AG04449 (cell line): Measurements from ENCODE around the gene LCN2.

ENCODE experiments used
- CTCF ChIA-PET: fragments of 350-600 bp; formaldehyde crosslinking; extraction: SDS; loops from one replicate; lab custom pipeline; 2021; ENCODE audit warnings: antibody characterized with exemption; lab: Yijun Ruan, JAX
- POLR2A ChIA-PET: fragments of 400-600, 350-600 bp; formaldehyde crosslinking; extraction: SDS; loops from one replicate; lab custom pipeline; 2020; ENCODE audit warnings: antibody characterized with exemption, inconsistent platforms; lab: Yijun Ruan, JAX
- DNase-seq: peaks from one replicate; pipeline ENCODE4 v3.0.0-alpha.2; 2010; ENCODE audit warnings: low read depth, low spot score
- H3K4me3 ChIP-seq: 2 replicates; pipeline ENCODE4 v1.5.1; 2011; ENCODE audit warnings: low read depth, mild to moderate bottlenecking, control low read depth, low read length
- TF ChIP-seq, protein P1 (sequence below): IDR thresholded peaks from one replicate; pipeline ENCODE4 v1.5.1; 2011; ENCODE audit warnings: mild to moderate bottlenecking, moderate library complexity, low read length, control low read depth, inconsistent platforms; ENCODE audit not compliant: insufficient read depth; ENCODE audit errors: missing control alignments

Gene LCN2

GRCh38 chr9:128146591-128147120 lies 2.6 kb upstream of the LCN2 start:
- no peak for DNase-seq
- no peak overlapping the region for H3K4me3 ChIP-seq
- ChIA-PET POLR2A (no interaction called here), CTCF (interaction anchor here (1.5 to 1.6 kb wide), 2 partner anchors 17 to 29 kb away, joined by 5 read pairs; no protein-coding TSS in a partner anchor)
- TF ChIP-seq, protein P1, sequence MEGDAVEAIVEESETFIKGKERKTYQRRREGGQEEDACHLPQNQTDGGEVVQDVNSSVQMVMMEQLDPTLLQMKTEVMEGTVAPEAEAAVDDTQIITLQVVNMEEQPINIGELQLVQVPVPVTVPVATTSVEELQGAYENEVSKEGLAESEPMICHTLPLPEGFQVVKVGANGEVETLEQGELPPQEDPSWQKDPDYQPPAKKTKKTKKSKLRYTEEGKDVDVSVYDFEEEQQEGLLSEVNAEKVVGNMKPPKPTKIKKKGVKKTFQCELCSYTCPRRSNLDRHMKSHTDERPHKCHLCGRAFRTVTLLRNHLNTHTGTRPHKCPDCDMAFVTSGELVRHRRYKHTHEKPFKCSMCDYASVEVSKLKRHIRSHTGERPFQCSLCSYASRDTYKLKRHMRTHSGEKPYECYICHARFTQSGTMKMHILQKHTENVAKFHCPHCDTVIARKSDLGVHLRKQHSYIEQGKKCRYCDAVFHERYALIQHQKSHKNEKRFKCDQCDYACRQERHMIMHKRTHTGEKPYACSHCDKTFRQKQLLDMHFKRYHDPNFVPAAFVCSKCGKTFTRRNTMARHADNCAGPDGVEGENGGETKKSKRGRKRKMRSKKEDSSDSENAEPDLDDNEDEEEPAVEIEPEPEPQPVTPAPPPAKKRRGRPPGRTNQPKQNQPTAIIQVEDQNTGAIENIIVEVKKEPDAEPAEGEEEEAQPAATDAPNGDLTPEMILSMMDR: no peak

DNA sequence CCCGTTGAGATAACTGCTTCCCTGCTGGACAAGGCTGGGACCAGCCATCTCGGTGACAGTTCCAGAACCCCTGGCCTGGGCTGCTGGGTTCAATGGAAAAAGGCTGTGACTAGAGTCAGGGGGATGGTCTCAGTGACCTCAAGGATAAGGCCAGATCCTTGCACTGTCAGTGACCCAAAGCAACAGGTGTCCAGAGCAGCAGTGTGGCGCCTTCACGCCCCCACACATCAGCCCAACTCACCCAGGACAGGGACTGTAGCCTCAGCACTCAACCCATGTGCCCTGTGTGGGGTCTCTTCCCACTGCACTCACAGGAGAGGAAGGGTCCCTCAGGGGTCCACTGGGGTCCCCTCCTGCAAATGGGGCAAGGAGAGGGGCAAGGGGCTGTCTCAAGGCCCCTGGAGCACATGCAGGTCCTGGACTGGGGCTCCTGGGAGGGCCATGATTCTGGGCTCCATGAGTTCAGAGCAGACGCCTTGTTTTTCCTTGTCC lies 698 bp upstream of the LCN2 start:
- ChIA-PET POLR2A (no interaction called here), CTCF (interaction anchor here (1.1 kb wide), 1 partner anchor 31 kb away, joined by 4 read pairs; no protein-coding TSS in a partner anchor)
- H3K4me3 ChIP-seq: no peak overlapping the region
- TF ChIP-seq, protein P1: no peak
- no peak for DNase-seq

DNA sequence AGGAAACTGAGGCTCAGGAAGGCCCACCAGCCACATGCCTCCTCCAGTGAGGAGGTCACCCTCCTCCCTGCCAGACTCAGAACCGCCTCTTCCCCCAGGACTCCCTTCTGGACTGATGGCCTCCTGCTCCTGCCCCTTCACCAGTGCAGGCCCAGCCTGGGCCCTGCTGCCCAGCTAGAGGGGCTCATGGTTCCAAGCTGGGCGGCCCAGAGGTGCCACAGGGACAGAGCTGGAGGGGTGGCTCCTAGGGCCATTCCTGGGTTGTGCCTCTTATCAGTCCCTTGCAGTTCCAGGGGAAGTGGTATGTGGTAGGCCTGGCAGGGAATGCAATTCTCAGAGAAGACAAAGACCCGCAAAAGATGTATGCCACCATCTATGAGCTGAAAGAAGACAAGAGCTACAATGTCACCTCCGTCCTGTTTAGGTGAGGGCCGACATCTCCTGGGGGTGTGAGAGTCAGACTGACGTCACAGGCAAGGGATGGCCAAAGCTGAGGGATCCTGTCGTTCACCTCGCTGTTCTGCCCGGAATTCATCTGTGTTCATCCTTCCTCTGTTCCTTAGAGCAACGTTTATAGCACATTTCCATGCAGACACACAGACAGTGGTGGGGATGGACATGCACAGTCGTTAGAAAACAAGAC lies 819 bp downstream of the LCN2 start:
- ChIA-PET POLR2A (no interaction called here), CTCF (interaction anchor here (1.1 to 1.3 kb wide), 2 partner anchors 25 to 33 kb away, joined by 3 read pairs; no protein-coding TSS in a partner anchor)
- H3K4me3 ChIP-seq: no peak overlapping the region
- DNase-seq: no peak
- TF ChIP-seq, protein P1: no peak

DNA sequence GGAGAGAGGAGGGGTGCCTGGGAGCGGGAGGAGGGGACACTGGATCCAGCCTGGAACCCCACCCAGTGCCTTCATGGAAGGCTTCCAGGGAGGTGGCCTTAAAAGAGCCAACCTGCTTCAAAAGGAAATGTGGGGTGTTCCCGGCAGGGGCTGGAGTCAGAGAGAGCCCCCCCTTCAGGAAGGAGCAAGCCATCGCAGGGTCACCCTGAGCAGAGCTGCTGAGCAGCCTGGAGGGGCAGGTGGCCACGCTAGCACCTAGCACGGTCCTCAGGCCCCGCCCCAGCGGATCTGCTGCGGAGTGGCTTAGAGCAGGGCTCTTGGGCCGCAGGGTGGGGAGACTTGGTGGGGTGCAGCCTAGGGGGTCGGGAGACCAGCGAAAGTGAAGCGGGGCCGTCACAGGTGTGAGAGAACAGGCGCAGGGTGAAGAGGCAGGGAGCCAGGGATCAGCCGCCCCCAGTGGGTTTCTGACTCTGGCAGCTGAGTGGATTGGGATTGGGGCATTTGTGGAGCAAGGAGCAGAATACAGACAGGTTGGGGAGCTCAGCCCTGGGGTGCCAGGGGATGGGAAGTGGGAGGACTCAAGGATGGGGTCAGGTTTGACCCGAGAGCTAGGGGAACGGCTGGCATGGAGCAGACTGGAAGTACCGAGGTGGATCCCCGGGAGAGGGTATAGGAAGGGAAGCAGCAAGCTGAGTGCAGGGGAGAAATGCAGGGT lies 1.5 kb downstream of the LCN2 start:
- ChIA-PET CTCF (interaction anchor here (0.6 to 1.3 kb wide), 3 partner anchors 22 to 33 kb away, joined by 3 read pairs; no protein-coding TSS in a partner anchor), POLR2A (no interaction called here)
- TF ChIP-seq, protein P1: no peak
- H3K4me3 ChIP-seq: no peak overlapping the region
- no peak for DNase-seq

GRCh38 chr9:128151309-128152132 lies 2.3 kb downstream of the LCN2 start:
- ChIA-PET CTCF (interaction anchor here (0.6 to 1.3 kb wide), 3 partner anchors 22 to 34 kb away, joined by 3 read pairs; no protein-coding TSS in a partner anchor), POLR2A (no interaction called here)
- DNase-seq: no peak
- TF ChIP-seq, protein P1: no peak
- H3K4me3 ChIP-seq: no peak overlapping the region
